IMR-90 (cell line): Measurements from ENCODE around the gene PTEN. TPM values are rescaled to one million over a fixed set of nuclear protein-coding genes. Genes with fewer than 3 reads are reported as not detected.
A peak's percentile ranks its signal among the peaks of the same experiment; 100 is the strongest.

Experiments
- ATAC-seq: fragments of 200-7000 bp; cut with Tn5 transposase; 2 replicates; pipeline ENCODE4 v1.9.1; 2020; ENCODE audit warnings: low read depth, mild to moderate bottlenecking, moderate library complexity
- BruUV-seq: library from RNA; stranded (reverse); fragments of 400-500 nt; replicated peaks from 2 replicates; lab custom pipeline; 2021; lab: Mats Ljungman, UMichigan
- CTCF ChIA-PET: fragments of 300-600 bp; formaldehyde crosslinking; extraction: SDS; loops from one replicate; lab custom pipeline; 2021; ENCODE audit warnings: antibody characterized with exemption; lab: Yijun Ruan, JAX
- POLR2A ChIA-PET: fragments of 300-600 bp; sonication (Branson Sonifier 250); formaldehyde crosslinking; loops from one replicate; lab custom pipeline; 2022; ENCODE audit warnings: antibody characterized with exemption; ENCODE audit not compliant: unreplicated experiment; lab: Charles Lee
- DNase-seq: peaks from one replicate; pipeline ENCODE4 v3.0.0; 2013
- H2AFZ ChIP-seq: replicated peaks from 2 replicates; pipeline ENCODE3; 2013; ENCODE audit warnings: low read length, mild to moderate bottlenecking; ENCODE audit not compliant: poor library complexity
- H2AK5ac ChIP-seq: 2 replicates; pipeline ENCODE4 v1.6.1; 2013; ENCODE audit warnings: low read depth, low read length, inconsistent platforms
- H2AK9ac ChIP-seq: replicated peaks from 2 replicates; pipeline ENCODE3; 2013; ENCODE audit warnings: mild to moderate bottlenecking, low read depth, low read length, moderate library complexity; ENCODE audit not compliant: poor library complexity
- H2BK120ac ChIP-seq: 2 replicates; pipeline ENCODE4 v1.6.1; 2013; ENCODE audit warnings: low read depth, low read length, inconsistent platforms
- H2BK15ac ChIP-seq: 3 replicates; pipeline ENCODE4 v1.6.1; 2013; ENCODE audit warnings: low read depth, low read length, inconsistent platforms
- H2BK20ac ChIP-seq: 2 replicates; pipeline ENCODE4 v1.6.1; 2013; ENCODE audit warnings: low read depth, mild to moderate bottlenecking, inconsistent platforms, low read length, moderate library complexity
- H2BK5ac ChIP-seq: 2 replicates; pipeline ENCODE4 v1.6.1; 2013; ENCODE audit warnings: mild to moderate bottlenecking, low read depth, low read length, inconsistent platforms; ENCODE audit not compliant: poor library complexity, severe bottlenecking
- H3K14ac ChIP-seq: replicated peaks from 2 replicates; pipeline ENCODE4 v1.6.1; 2013; ENCODE audit warnings: low read depth, low read length, inconsistent platforms
- H3K18ac ChIP-seq: 2 replicates; pipeline ENCODE4 v1.6.1; 2013; ENCODE audit warnings: low read depth, low read length, control low read depth
- H3K23ac ChIP-seq: 2 replicates; pipeline ENCODE4 v1.6.1; 2013; ENCODE audit warnings: low read depth, low read length, inconsistent platforms
- H3K27ac ChIP-seq: 2 replicates; pipeline ENCODE4 v1.5.1; 2013; ENCODE audit warnings: mild to moderate bottlenecking, control low read depth, low read length; ENCODE audit not compliant: insufficient read depth
- H3K27me3 ChIP-seq: 2 replicates; pipeline ENCODE4 v1.6.1; 2013; ENCODE audit warnings: low read length; ENCODE audit not compliant: control insufficient read depth, insufficient read depth
- H3K36me3 ChIP-seq: 2 replicates; pipeline ENCODE4 v1.6.1; 2013; ENCODE audit warnings: low read length, mixed read lengths; ENCODE audit not compliant: control insufficient read depth, insufficient read depth
- H3K4ac ChIP-seq: 2 replicates; pipeline ENCODE4 v1.6.1; 2013; ENCODE audit warnings: low read depth, low read length, inconsistent platforms
- H3K4me1 ChIP-seq: 2 replicates; pipeline ENCODE4 v1.6.1; 2013; ENCODE audit warnings: low read length, mixed read lengths; ENCODE audit not compliant: control insufficient read depth, insufficient read depth
- H3K4me2 ChIP-seq: 2 replicates; pipeline ENCODE4 v1.6.1; 2013; ENCODE audit warnings: low read depth, mild to moderate bottlenecking, control low read depth, low read length, moderate library complexity
- H3K4me3 ChIP-seq: 2 replicates; pipeline ENCODE4 v1.5.1; 2013; ENCODE audit warnings: low read depth, mild to moderate bottlenecking, control low read depth, low read length, moderate library complexity; ENCODE audit not compliant: insufficient read depth
- H3K56ac ChIP-seq: 2 replicates; pipeline ENCODE4 v1.6.1; 2013; ENCODE audit warnings: low read length, inconsistent platforms; ENCODE audit not compliant: insufficient read depth; ENCODE audit errors: extremely low read depth
- H3K79me1 ChIP-seq, 2 experiments: 2 replicates each; pipeline ENCODE4 v1.6.1; 2013; ENCODE audit warnings: low read length in 2 of 2, inconsistent platforms in 1 of 2, low read depth in 1 of 2
- H3K9ac ChIP-seq: 2 replicates; pipeline ENCODE4 v1.6.1; 2013; ENCODE audit warnings: low read depth, low read length, control low read depth
- H3K9me1 ChIP-seq: 2 replicates; pipeline ENCODE4 v1.6.1; 2013; ENCODE audit warnings: low read length, inconsistent platforms; ENCODE audit not compliant: insufficient read depth
- H3K9me3 ChIP-seq: 2 replicates; pipeline ENCODE4 v1.6.1; 2013; ENCODE audit warnings: low read length; ENCODE audit not compliant: control insufficient read depth, insufficient read depth
- H4K20me1 ChIP-seq: 2 replicates; pipeline ENCODE4 v1.6.1; 2013; ENCODE audit warnings: low read length, inconsistent platforms; ENCODE audit not compliant: insufficient read depth
- H4K5ac ChIP-seq: 2 replicates; pipeline ENCODE4 v1.6.1; 2013; ENCODE audit warnings: mild to moderate bottlenecking, low read depth, low read length, control low read depth
- H4K8ac ChIP-seq, 2 experiments: 2 replicates each; pipeline ENCODE4 v1.6.1; 2013; ENCODE audit warnings: low read depth in 2 of 2, low read length in 2 of 2, control low read depth in 1 of 2, inconsistent platforms in 1 of 2
- H4K91ac ChIP-seq: 2 replicates; pipeline ENCODE4 v1.6.1; 2013; ENCODE audit warnings: low read depth, low read length, inconsistent platforms; ENCODE audit not compliant: insufficient read depth
- BHLHE40 ChIP-seq: fragments of 150-350 bp; IDR thresholded peaks from 2 replicates; pipeline ENCODE4 v1.6.1; 2016; ENCODE audit warnings: mild to moderate bottlenecking, low read depth, low read length
- CEBPB ChIP-seq: IDR thresholded peaks from 2 replicates; pipeline ENCODE4 v1.6.1; 2012; ENCODE audit warnings: low read depth, low read length, improper control_type of control experiment
- CHD1 ChIP-seq: IDR thresholded peaks from 2 replicates; pipeline ENCODE4 v1.6.1; 2012; ENCODE audit warnings: low read depth, low read length, improper control_type of control experiment
- MAZ ChIP-seq: IDR thresholded peaks from 2 replicates; pipeline ENCODE4 v1.6.1; 2012; ENCODE audit warnings: low read depth, mild to moderate bottlenecking, low read length, improper control_type of control experiment, moderate library complexity, borderline replicate concordance
- MXI1 ChIP-seq: IDR thresholded peaks from 2 replicates; pipeline ENCODE4 v1.6.1; 2012; ENCODE audit warnings: low read depth, mild to moderate bottlenecking, low read length, moderate library complexity, borderline replicate concordance
- POLR2A ChIP-seq: IDR thresholded peaks from 2 replicates; pipeline ENCODE4 v1.6.1; 2012; ENCODE audit warnings: mild to moderate bottlenecking, low read depth, low read length
- RAD21 ChIP-seq: IDR thresholded peaks from 2 replicates; pipeline ENCODE4 v1.6.1; 2012; ENCODE audit warnings: low read length, improper control_type of control experiment
- RCOR1 ChIP-seq: IDR thresholded peaks from 2 replicates; pipeline ENCODE4 v1.6.1; 2012; ENCODE audit warnings: mild to moderate bottlenecking, low read length, improper control_type of control experiment; ENCODE audit not compliant: insufficient replicate concordance
- WGBS, 2 experiments: methylation state at CpG; one replicate each; pipeline versions ENCODE4 v1.1.5 to v1.1.7; 2013; ENCODE audit warnings: missing lambda C conversion rate in 2 of 2; ENCODE audit not compliant: insufficient read length in 1 of 2; ENCODE audit errors: extremely low coverage in 2 of 2; 5-methylcytosine and 5-hydroxymethylcytosine counted together
- dilution Hi-C: fragments of 300-500 bp; cut with HindIII; formaldehyde crosslinking; loops from one replicate; pipeline ENCODE4 v1.14.3; 2018; ENCODE audit warnings: low sequenced_read_pairs; ENCODE audit not compliant: unreplicated experiment
- in situ Hi-C: fragments of 300-500 bp; cut with MboI; formaldehyde crosslinking; loops from 3 replicates; pipeline ENCODE4 v1.14.3; 2019; ENCODE audit warnings: low sequenced_read_pairs, inconsistent platforms, mixed read lengths
- intact Hi-C: fragments of 100-400 bp; cut with micrococcal nuclease; formaldehyde crosslinking; loops from 2 replicates; pipeline ENCODE4 v1.10.0; 2022
- polyA plus RNA-seq, 3 experiments: library from polyadenylated mRNA; depleted of rRNA; stranded (reverse); fragments of >200 nt; gene quantifications; 2 replicates each; pipeline ENCODE4 v1.2.3, GENCODE V29; 2012; ENCODE audit warnings: low replicate concordance in 1 of 3
- total RNA-seq: library from RNA; depleted of rRNA; stranded (reverse); fragments of >200 nt; gene quantifications from 2 replicates; pipeline ENCODE4 v1.2.3, GENCODE V29; 2012
- TF ChIP-seq, protein P1 (sequence below): conservative IDR thresholded peaks from 2 replicates; pipeline ENCODE4 v1.5.1; 2012; ENCODE audit warnings: mild to moderate bottlenecking, low read depth, low read length, improper control_type of control experiment
- TF ChIP-seq, protein P2 (sequence below): fragments of 150-350 bp; IDR thresholded peaks from 2 replicates; pipeline ENCODE4 v1.6.1; 2016; ENCODE audit warnings: low read depth, mild to moderate bottlenecking, low read length, moderate library complexity, borderline replicate concordance

Gene PTEN
- total and polyA plus RNA-seq, 2 of the 4 experiments (the other 2 are of a cell fraction) = 12.0 to 38.9 TPM

DNA sequence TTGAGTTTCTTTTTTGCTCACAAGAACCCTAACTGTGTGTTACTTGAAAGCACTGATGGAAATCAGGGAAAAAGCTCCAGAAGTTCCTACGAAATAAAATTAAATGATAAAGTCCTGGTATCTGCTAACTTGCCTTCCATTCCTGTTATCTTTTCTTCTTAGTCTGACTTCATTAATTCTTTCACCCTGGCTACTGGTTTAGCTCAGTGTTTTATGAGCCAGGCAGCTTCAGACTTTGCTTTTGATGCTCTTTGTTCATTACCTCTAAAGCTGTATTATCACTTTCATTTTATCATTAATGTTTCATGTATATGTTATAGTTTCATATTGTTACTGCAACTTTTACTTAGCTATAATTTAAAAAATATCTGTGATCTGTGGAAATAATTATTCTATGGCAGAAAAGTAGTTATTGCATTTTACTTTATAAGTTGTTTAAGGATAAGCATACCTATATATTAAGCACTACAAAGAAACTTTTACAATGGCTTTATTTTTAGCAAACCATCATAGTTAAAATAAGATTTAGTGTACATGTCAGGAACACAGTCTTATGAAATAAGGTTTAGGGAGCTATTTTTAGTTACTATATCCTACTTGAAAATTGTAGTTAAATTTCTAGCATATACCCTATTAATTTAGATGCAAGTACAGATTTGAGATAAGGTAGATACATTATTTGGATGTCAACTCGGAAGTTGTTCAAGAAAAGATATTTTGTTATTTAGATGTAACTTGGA, 19.3 kb downstream of the PTEN start:
- POLR2A ChIA-PET = no interaction called here

More for the DNA sequence above, 19.3 kb downstream of the PTEN start:
- intact Hi-C loops (loop anchor here (5.0 kb wide), 1 partner anchor 35 kb away; no protein-coding TSS in a partner anchor), in situ Hi-C loops (no loop called here), dilution Hi-C loops (no loop called here)
- Histone ChIP-seq H3K79me1 (peaks cover 12 to 45% of the 10 kb centered on the region in 2 experiments), H4K5ac (no peak overlapping the region), H3K9ac (no peak overlapping the region), H3K9me3 (peaks cover 2% of the 10 kb centered on the region), H3K4me1 (no peaks in the 10 kb centered on the region), H3K27me3 (no peaks in the 10 kb centered on the region), H2BK15ac (no peak overlapping the region), H3K4ac (no peak overlapping the region), H2AK9ac (no peak overlapping the region), H4K8ac (no peak overlapping the region), H3K23ac (no peak overlapping the region), H2BK20ac (no peak overlapping the region), H3K36me3 (peaks cover 13% of the 10 kb centered on the region), H4K91ac (no peak overlapping the region), H3K56ac (no peak overlapping the region), H3K9me1 (no peaks in the 10 kb centered on the region; the same call in 1 of the 2 replicates), H4K20me1 (peaks cover 32% of the 10 kb centered on the region), H3K27ac (no peak overlapping the region), H3K18ac (no peak overlapping the region), H2BK120ac (no peak overlapping the region), H2AK5ac (no peak overlapping the region), H2AFZ (no peak overlapping the region), H3K14ac (no peak overlapping the region), H3K4me3 (no peak overlapping the region), H2BK5ac (no peak overlapping the region), H3K4me2 (0 out of 2 replicates have a peak overlapping the region, but pooled peaks have one; percentile 21)
- DNase-seq (no peak), ATAC-seq (no peak)
- no CpG with 5 or more reads among the region's 2 CpGs for WGBS, 2 experiments
- CTCF ChIA-PET = interaction anchor here (0.9 to 1.4 kb wide), 2 partner anchors 10 to 60 kb away, joined by 3 to 5 read pairs; no protein-coding TSS in a partner anchor
- no TSS peak for BruUV-seq
- TF ChIP-seq POLR2A = no peak
- no peak for TF ChIP-seq MAZ
- no peak for TF ChIP-seq RCOR1
- TF ChIP-seq, protein P1, sequence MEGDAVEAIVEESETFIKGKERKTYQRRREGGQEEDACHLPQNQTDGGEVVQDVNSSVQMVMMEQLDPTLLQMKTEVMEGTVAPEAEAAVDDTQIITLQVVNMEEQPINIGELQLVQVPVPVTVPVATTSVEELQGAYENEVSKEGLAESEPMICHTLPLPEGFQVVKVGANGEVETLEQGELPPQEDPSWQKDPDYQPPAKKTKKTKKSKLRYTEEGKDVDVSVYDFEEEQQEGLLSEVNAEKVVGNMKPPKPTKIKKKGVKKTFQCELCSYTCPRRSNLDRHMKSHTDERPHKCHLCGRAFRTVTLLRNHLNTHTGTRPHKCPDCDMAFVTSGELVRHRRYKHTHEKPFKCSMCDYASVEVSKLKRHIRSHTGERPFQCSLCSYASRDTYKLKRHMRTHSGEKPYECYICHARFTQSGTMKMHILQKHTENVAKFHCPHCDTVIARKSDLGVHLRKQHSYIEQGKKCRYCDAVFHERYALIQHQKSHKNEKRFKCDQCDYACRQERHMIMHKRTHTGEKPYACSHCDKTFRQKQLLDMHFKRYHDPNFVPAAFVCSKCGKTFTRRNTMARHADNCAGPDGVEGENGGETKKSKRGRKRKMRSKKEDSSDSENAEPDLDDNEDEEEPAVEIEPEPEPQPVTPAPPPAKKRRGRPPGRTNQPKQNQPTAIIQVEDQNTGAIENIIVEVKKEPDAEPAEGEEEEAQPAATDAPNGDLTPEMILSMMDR = no peak
- TF ChIP-seq CEBPB = no peak
- TF ChIP-seq CHD1 = no peak
- TF ChIP-seq, protein P2, sequence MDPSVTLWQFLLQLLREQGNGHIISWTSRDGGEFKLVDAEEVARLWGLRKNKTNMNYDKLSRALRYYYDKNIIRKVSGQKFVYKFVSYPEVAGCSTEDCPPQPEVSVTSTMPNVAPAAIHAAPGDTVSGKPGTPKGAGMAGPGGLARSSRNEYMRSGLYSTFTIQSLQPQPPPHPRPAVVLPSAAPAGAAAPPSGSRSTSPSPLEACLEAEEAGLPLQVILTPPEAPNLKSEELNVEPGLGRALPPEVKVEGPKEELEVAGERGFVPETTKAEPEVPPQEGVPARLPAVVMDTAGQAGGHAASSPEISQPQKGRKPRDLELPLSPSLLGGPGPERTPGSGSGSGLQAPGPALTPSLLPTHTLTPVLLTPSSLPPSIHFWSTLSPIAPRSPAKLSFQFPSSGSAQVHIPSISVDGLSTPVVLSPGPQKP = no peak
- no peak for TF ChIP-seq MXI1
- no peak for TF ChIP-seq BHLHE40
- TF ChIP-seq RAD21 = no peak
